ENCODE measurements around the gene FOS. TPM values are rescaled to one million over a fixed set of nuclear protein-coding genes. Genes with fewer than 3 reads are reported as not detected.
A peak's percentile ranks its signal among the peaks of the same experiment; 100 is the strongest.

The FOS gene
- total and polyA plus RNA-seq, 2 of the 4 experiments (the other 2 are of a cell fraction): 53.6 to 171 TPM

- no peak for TF ChIP-seq RCOR1 (IDR thresholded peaks at IDR 0.05; ENCODE audit: insufficient replicate concordance, low read length)
- peak; percentile 83 for TF ChIP-seq CEBPB (IDR thresholded peaks at IDR 0.05; ENCODE audit: low read depth, low read length)
- no peak for TF ChIP-seq POLR2A (IDR thresholded peaks at IDR 0.05; ENCODE audit: low read depth, low read length)
- TF ChIP-seq FOS (IDR thresholded peaks at IDR 0.05; ENCODE audit: low read depth, low read length): peak; percentile 38; the same call in 1 of the 2 replicates
Observed at GRCh38 chr14:75273272-75274049, 5.2 kb upstream of the FOS start (continued).

All from IMR-90 (cell line).